ENCODE data around the gene PPP2R5B. TPM values are rescaled to one million over a fixed set of nuclear protein-coding genes. Genes with fewer than 3 reads are reported as not detected.

The PPP2R5B gene
- total and polyA plus RNA-seq, 9 of the 15 experiments (the other 6 are each of a cell fraction or from before 2014, with no cell fraction given): 0.10 to 7.8 (median 3.3) TPM

DNA sequence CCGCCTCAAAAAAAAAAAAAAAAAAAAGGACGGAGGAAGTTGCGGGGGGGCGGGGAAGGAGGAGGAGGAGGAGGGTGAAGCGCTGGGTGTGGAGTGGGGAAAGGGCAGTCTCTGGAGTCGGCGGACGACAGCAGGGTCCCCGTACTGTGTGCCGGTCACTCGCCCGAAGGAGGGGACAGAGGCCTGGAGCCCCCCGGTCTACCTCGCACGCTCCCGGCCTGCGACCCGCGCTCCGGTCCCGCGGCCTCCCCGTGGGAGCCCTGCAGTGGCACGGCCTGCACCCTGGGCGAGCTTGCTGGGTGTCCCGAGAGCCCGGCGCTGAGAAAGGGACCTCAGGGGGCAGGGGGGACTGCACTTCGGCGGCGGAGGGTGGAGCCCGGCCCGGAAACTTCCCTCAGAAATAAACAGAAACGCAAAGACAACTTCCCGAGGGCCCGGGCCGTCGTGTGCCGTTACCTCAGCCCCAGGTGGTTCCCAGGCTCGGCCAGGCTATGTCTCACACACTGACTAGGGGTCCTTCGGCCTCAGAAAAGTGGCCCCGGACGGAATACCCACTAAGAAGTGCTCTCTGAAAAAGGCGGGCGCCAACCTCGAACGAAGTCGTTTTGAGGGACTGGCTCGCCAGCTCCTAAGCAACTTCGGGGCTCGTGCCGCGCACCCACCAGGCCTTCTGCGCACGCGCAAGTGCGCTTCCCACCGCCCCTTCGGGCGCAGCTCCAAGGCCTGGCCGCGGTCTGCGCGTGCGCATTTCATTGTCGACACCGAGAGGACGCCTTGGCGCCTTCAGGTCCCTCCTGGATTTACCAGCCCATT, 47.1 kb downstream of the PPP2R5B start, which contains the start of gene MAJIN (continued):
- TF ChIP-seq CBFA2T3 (IDR thresholded peaks at IDR 0.05) (no peak), TBL1XR1 (IDR thresholded peaks at IDR 0.05; ENCODE audit: low read length in 2 of 2) (no peak), MAFG (tag; conservative IDR thresholded peaks at IDR 0.05) (no peak), TCF7L2 (IDR thresholded peaks at IDR 0.05; ENCODE audit: low read depth, low read length) (no peak), TCFL5 (CRISPR knock-in tag; conservative IDR thresholded peaks at IDR 0.05) (no peak), ZNF3 (CRISPR knock-in tag; IDR thresholded peaks at IDR 0.05) (no peak), HNRNPK (IDR thresholded peaks at IDR 0.05; ENCODE audit: low read depth, low read length, poor library complexity, severe bottlenecking) (no peak), NRF1 (conservative IDR thresholded peaks at IDR 0.05 in 1 of 2, IDR thresholded peaks at IDR 0.05 in 1 of 2) (peak; percentile 94 to 96), BMI1 (IDR thresholded peaks at IDR 0.05; ENCODE audit: low read length) (no peak), ZNF316 (IDR thresholded peaks at IDR 0.05) (no peak), CBX3 (IDR thresholded peaks at IDR 0.05; ENCODE audit: borderline replicate concordance in 1 of 2, low read length in 2 of 2) (peak in 1 of 2 experiments; percentile 75; a peak in 1 of 3 replicates), EWSR1 (IDR thresholded peaks at IDR 0.05; ENCODE audit: borderline replicate concordance, low read depth, partially characterized antibody) (no peak), NR3C1 (CRISPR knock-in tag; IDR thresholded peaks at IDR 0.05) (no peak; the same call in 1 of the 2 replicates), HDAC3 (IDR thresholded peaks at IDR 0.05; ENCODE audit: borderline replicate concordance, partially characterized antibody) (no peak), PML (IDR thresholded peaks at IDR 0.05; ENCODE audit: low read length) (no peak), HNRNPLL (IDR thresholded peaks at IDR 0.05; ENCODE audit: low read depth, low read length, poor library complexity, severe bottlenecking) (no peak), PTBP1 (IDR thresholded peaks at IDR 0.05; ENCODE audit: low read depth, low read length) (no peak), CREB1 (IDR thresholded peaks at IDR 0.05) (no peak), CREB1 (CRISPR knock-in tag; IDR thresholded peaks at IDR 0.05) (no peak), FOXK1 (CRISPR knock-in tag; IDR thresholded peaks at IDR 0.05; ENCODE audit: borderline replicate concordance) (0 out of 2 replicates have a peak, but pooled peaks have one; percentile 48), NFRKB (IDR thresholded peaks at IDR 0.05; ENCODE audit: low read depth) (no peak), ESRRA (IDR thresholded peaks at IDR 0.05; ENCODE audit: borderline replicate concordance, low read depth) (no peak), MYBL2 (IDR thresholded peaks at IDR 0.05; ENCODE audit: low read depth) (no peak), MYBL2 (CRISPR knock-in tag; IDR thresholded peaks at IDR 0.05; ENCODE audit: borderline replicate concordance) (no peak)
- TF ChIP-seq, protein P1, sequence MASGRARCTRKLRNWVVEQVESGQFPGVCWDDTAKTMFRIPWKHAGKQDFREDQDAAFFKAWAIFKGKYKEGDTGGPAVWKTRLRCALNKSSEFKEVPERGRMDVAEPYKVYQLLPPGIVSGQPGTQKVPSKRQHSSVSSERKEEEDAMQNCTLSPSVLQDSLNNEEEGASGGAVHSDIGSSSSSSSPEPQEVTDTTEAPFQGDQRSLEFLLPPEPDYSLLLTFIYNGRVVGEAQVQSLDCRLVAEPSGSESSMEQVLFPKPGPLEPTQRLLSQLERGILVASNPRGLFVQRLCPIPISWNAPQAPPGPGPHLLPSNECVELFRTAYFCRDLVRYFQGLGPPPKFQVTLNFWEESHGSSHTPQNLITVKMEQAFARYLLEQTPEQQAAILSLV (tag; IDR thresholded peaks at IDR 0.05): no peak
- TF ChIP-seq, protein P2, sequence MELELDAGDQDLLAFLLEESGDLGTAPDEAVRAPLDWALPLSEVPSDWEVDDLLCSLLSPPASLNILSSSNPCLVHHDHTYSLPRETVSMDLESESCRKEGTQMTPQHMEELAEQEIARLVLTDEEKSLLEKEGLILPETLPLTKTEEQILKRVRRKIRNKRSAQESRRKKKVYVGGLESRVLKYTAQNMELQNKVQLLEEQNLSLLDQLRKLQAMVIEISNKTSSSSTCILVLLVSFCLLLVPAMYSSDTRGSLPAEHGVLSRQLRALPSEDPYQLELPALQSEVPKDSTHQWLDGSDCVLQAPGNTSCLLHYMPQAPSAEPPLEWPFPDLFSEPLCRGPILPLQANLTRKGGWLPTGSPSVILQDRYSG (tag; conservative IDR thresholded peaks at IDR 0.05; ENCODE audit: low read depth): no peak
- TF ChIP-seq, protein P3, sequence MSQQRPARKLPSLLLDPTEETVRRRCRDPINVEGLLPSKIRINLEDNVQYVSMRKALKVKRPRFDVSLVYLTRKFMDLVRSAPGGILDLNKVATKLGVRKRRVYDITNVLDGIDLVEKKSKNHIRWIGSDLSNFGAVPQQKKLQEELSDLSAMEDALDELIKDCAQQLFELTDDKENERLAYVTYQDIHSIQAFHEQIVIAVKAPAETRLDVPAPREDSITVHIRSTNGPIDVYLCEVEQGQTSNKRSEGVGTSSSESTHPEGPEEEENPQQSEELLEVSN (IDR thresholded peaks at IDR 0.05; ENCODE audit: borderline replicate concordance in 1 of 2, extremely low read depth in 1 of 2, insufficient read depth in 1 of 2, insufficient read length in 1 of 2, low read depth in 1 of 2, low read length in 1 of 2, poor library complexity in 1 of 2, severe bottlenecking in 1 of 2): peak; percentile 98 to 99
